HG03558 (cell line): ENCODE results near the gene IRF4.

ENCODE experiments used
- ATAC-seq: cut with Tn5 transposase; IDR thresholded peaks from one replicate; pipeline ENCODE4 v1.9.1; 2021; ENCODE audit warnings: moderate number of reproducible peaks; ENCODE audit not compliant: unreplicated experiment; ENCODE audit errors: extremely low read depth

The IRF4 gene

DNA sequence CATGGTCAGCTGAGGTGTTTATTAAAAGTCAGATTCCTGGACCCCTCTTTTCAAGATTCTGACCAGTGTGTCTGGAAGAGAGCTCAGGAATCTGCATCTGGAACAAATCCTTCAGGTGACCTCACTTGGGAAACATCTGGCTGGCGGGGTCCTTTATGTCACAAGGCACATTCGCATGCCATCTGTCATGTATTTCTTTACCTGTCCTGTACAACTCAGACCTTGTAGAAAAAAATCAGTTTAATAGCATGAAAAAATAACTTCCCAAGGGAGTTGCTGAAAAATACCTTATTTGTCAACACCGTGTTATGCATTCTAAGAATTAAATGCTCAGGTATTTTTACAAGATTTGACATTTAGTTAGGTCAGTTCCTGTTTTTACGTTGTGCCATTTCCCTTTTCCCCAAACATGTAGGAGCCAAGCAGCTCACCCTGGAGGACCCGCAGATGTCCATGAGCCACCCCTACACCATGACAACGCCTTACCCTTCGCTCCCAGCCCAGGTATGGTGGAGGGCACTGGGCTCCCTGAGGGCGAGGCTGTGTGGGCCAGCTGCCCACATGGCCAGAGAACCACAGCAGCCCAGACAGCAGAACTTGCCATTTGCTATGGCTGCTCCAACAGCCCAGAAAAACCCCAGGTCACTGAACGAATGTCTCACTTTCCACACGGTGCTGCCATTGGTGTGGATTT, 4.0 kb downstream of the IRF4 start:
- ATAC-seq, result no peak

DNA sequence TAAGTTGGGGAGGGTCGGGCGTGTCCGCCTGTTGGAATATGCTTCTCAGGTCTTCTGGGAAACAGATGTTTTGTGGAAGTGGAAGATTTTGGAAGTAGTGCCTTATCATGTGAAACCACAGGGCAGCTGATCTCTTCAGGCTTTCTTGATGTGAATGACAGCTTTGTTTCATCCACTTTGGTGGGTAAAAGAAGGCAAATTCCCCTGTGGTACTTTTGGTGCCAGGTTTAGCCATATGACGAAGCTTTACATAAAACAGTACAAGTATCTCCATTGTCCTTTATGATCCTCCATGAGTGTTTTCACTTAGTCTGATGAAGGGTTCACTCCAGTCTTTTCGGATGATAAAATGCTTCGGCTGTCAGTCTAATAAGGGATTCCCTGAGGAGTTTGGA, 4.6 kb downstream of the IRF4 start:
- no peak for ATAC-seq

- no peak for ATAC-seq
Observed at GRCh38 chr6:397056-397455, 5.5 kb downstream of the IRF4 start.

GRCh38 chr6:397604-398003, 6.1 kb downstream of the IRF4 start:
- no peak for ATAC-seq

GRCh38 chr6:398065-398464, 6.5 kb downstream of the IRF4 start:
- no peak for ATAC-seq

- no peak for ATAC-seq
Observed at GRCh38 chr6:398558-399078, 7.1 kb downstream of the IRF4 start.

DNA sequence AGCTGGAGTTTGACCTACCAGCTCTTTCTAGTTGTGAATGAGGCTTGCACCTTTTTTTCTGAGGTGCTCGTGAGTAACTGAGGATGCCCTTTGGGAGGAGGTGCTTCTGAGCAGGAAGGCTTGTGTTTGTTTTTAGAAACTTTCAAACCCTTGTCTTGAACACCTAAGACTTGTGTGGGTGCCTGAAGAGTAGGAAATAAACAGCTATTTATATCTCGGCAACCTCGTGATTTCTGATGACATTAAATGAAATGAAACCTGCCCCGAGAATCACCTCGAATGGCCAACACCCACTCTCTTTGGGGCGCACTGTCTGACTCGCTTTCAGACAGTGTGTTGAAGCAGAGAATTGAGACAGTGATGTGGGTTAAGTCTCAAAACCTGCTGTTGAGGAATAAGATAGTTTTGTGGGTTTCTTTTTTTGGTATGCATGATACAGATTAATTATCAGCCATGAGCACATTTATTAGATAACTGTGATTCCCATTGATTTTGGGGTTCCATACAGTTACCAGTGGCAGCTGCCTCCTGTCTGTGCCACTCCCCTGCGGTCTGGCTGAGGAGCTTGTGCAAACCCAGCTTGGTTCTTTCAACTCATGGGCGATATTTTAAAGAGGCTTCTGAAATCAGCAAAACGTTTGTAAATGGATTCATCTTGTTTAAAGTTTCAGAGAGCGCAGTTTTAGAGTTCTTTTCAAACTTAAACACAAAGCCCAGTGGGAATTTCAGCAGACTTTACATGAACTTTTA, 8.4 kb downstream of the IRF4 start:
- ATAC-seq, result no peak

GRCh38 chr6:400815-401214, 9.3 kb downstream of the IRF4 start:
- ATAC-seq, result no peak

DNA sequence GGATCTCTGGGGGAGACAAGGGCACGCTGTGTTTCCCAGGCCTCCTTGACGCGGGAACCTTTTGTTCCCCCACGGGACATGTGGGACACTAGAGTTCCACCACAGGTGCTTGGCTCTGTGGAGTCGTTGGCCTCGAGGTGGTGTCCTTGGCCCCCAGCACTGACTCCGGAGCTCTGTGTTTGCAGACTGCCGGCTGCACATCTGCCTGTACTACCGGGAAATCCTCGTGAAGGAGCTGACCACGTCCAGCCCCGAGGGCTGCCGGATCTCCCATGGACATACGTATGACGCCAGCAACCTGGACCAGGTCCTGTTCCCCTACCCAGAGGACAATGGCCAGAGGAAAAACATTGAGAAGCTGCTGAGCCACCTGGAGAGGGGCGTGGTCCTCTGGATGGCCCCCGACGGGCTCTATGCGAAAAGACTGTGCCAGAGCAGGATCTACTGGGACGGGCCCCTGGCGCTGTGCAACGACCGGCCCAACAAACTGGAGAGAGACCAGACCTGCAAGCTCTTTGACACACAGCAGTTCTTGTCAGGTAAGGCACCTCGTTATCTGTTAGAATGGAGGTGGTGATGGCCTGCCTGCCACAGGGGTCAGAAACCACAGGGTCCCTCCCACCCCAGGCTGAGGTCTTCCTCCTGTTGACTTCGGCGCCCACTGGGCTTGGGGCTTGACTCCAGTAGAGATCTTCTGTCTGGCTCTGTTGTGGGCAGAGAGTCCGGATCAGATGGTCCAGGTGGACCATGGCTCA, 9.9 kb downstream of the IRF4 start:
- ATAC-seq, result no peak

GRCh38 chr6:401994-402640, 10.6 kb downstream of the IRF4 start:
- ATAC-seq, result no peak

GRCh38 chr6:402901-403658, 11.5 kb downstream of the IRF4 start:
- no peak for ATAC-seq

- no peak for ATAC-seq
Observed at GRCh38 chr6:403659-404655, 12.4 kb downstream of the IRF4 start.

GRCh38 chr6:404685-405423, 13.3 kb downstream of the IRF4 start:
- ATAC-seq, result no peak

DNA sequence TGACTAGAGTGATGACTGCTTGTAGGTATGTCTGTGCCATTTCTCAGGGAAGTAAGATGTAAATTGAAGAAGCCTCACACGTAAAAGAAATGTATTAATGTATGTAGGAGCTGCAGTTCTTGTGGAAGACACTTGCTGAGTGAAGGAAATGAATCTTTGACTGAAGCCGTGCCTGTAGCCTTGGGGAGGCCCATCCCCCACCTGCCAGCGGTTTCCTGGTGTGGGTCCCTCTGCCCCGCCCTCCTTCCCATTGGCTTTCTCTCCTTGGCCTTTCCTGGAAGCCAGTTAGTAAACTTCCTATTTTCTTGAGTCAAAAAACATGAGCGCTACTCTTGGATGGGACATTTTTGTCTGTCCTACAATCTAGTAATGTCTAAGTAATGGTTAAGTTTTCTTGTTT, 16.6 kb downstream of the IRF4 start:
- ATAC-seq, result no peak

DNA sequence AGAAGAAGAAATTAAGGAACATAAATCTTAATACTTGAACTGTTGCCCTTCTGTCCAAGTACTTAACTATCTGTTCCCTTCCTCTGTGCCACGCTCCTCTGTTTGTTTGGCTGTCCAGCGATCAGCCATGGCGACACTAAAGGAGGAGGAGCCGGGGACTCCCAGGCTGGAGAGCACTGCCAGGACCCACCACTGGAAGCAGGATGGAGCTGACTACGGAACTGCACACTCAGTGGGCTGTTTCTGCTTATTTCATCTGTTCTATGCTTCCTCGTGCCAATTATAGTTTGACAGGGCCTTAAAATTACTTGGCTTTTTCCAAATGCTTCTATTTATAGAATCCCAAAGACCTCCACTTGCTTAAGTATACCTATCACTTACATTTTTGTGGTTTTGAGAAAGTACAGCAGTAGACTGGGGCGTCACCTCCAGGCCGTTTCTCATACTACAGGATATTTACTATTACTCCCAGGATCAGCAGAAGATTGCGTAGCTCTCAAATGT, 17.1 kb downstream of the IRF4 start:
- ATAC-seq, result no peak

- ATAC-seq, result no peak
Observed at GRCh38 chr6:409370-409972, 17.9 kb downstream of the IRF4 start.
